ENCODE measurements around the gene SHROOM1. TPM values are rescaled to one million over a fixed set of nuclear protein-coding genes. Genes with fewer than 3 reads are reported as not detected.

Gene SHROOM1
- total RNA-seq, 1 experiment from 2014 or later = 1.6 TPM

DNA sequence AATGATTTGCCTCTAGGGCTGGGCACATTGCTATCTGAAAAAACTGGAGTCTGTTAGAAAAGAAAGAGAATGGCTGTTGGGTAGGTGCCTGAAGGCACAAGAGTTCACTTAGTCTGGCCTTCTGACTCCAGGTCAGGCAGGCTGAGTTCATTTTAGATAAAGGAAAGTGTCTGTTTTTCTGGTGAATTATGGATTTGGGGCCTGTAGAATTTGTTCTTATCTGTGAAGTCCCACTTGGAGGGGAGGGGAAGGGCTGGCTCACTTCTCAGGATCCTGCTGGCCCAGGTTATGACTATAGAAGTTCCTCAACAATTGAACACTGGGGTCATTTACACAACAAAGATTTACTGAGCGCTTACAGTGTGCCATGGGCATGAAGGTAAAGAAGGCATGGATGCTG lies 41.9 kb downstream of the SHROOM1 start:
- no peak for DNase-seq
- no peak overlapping the region for H2AFZ ChIP-seq (ENCODE audit: low read length)
- no peaks in the 10 kb centered on the region for H3K36me3 ChIP-seq (ENCODE audit: insufficient read depth, low read length)
- H3K9ac ChIP-seq (ENCODE audit: low read length) = no peak overlapping the region
- H3K9me3 ChIP-seq (ENCODE audit: low read length) = no peaks in the 10 kb centered on the region
- no peak overlapping the region for H3K4me2 ChIP-seq (ENCODE audit: low read depth, low read length, poor library complexity, severe bottlenecking)
- H4K20me1 ChIP-seq (ENCODE audit: insufficient read depth, low read depth, low read length) = no peaks in the 10 kb centered on the region
- no peak overlapping the region for H3K27ac ChIP-seq (ENCODE audit: low read length)
- no peaks in the 10 kb centered on the region for H3K79me2 ChIP-seq (ENCODE audit: low read length)
- H3K4me1 ChIP-seq (ENCODE audit: low read length) = no peaks in the 10 kb centered on the region
- no peaks in the 10 kb centered on the region for H3K9me2 ChIP-seq (replicated peaks; ENCODE audit: insufficient read depth, low read length)
- H3K4me3 ChIP-seq (ENCODE audit: low read length) = no peak overlapping the region
- no peaks in the 10 kb centered on the region for H3K27me3 ChIP-seq (ENCODE audit: low read length)

DNA sequence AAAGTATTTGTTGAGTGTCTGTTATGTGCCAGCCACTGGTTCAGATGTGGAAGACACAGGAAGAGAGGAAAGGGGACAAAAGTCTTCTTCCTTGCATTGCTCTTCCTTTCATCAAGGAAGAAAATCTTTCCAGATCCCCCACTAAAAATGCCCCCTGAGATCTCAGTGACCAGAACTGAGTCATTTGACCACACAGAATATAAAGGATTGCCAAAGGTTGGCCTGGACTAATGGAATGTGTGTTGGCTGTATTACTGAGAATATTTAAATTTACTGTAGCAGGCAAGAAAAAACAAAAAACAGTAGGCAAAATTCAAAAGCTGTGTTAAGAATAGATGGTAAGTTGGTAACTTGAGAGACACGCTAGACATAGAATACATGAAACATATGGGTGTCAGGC lies 43.4 kb downstream of the SHROOM1 start:
- Histone ChIP-seq H3K9ac (ENCODE audit: low read length) (no peak overlapping the region), H2AFZ (ENCODE audit: low read length) (no peak overlapping the region), H3K79me2 (ENCODE audit: low read length) (no peaks in the 10 kb centered on the region)

DNA sequence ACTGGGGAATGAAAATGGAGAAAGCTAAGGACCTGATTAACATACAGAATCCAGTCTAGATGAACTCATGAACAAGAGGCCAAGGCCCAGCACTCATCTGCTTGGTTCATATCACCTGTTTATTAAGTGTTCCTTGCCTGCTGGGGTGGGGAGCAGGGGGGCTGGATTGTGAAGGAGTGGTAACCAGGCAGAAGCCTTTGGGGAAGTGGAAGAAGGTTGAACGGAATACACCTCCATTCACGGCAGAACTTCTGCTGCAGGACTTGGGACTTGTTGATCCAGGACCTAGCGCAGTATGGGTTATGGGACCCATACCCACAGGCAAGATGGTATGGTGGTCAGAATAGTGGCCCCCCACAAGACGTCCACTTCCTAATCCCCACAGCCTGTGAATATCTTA lies 44.6 kb downstream of the SHROOM1 start:
- no peak overlapping the region for H2AFZ ChIP-seq (ENCODE audit: low read length)
- no peaks in the 10 kb centered on the region for H3K36me3 ChIP-seq (ENCODE audit: insufficient read depth, low read length)
- H3K79me2 ChIP-seq (ENCODE audit: low read length) = no peaks in the 10 kb centered on the region
- no peaks in the 10 kb centered on the region for H3K27me3 ChIP-seq (ENCODE audit: low read length)
- no peak overlapping the region for H3K9ac ChIP-seq (ENCODE audit: low read length)
- H3K9me2 ChIP-seq (replicated peaks; ENCODE audit: insufficient read depth, low read length) = no peaks in the 10 kb centered on the region
- no peak overlapping the region for H3K4me3 ChIP-seq (ENCODE audit: low read length)
- no peak overlapping the region for H3K4me2 ChIP-seq (ENCODE audit: low read depth, low read length, poor library complexity, severe bottlenecking)
- H3K9me3 ChIP-seq (ENCODE audit: low read length) = no peaks in the 10 kb centered on the region
- no peaks in the 10 kb centered on the region for H4K20me1 ChIP-seq (ENCODE audit: insufficient read depth, low read depth, low read length)
- H3K27ac ChIP-seq (ENCODE audit: low read length) = no peak overlapping the region
- no peak for DNase-seq
- H3K4me1 ChIP-seq (ENCODE audit: low read length) = no peaks in the 10 kb centered on the region

More for the DNA sequence above, 43.4 kb downstream of the SHROOM1 start:
- H3K27me3 ChIP-seq (ENCODE audit: low read length) = no peaks in the 10 kb centered on the region
- no peak overlapping the region for H3K4me2 ChIP-seq (ENCODE audit: low read depth, low read length, poor library complexity, severe bottlenecking)
- H4K20me1 ChIP-seq (ENCODE audit: insufficient read depth, low read depth, low read length) = no peaks in the 10 kb centered on the region
- H3K4me1 ChIP-seq (ENCODE audit: low read length) = no peaks in the 10 kb centered on the region
- H3K4me3 ChIP-seq (ENCODE audit: low read length) = no peak overlapping the region
- H3K9me2 ChIP-seq (replicated peaks; ENCODE audit: insufficient read depth, low read length) = no peaks in the 10 kb centered on the region
- no peak overlapping the region for H3K27ac ChIP-seq (ENCODE audit: low read length)
- no peaks in the 10 kb centered on the region for H3K36me3 ChIP-seq (ENCODE audit: insufficient read depth, low read length)
- no peak for DNase-seq
- no peaks in the 10 kb centered on the region for H3K9me3 ChIP-seq (ENCODE audit: low read length)

DNA sequence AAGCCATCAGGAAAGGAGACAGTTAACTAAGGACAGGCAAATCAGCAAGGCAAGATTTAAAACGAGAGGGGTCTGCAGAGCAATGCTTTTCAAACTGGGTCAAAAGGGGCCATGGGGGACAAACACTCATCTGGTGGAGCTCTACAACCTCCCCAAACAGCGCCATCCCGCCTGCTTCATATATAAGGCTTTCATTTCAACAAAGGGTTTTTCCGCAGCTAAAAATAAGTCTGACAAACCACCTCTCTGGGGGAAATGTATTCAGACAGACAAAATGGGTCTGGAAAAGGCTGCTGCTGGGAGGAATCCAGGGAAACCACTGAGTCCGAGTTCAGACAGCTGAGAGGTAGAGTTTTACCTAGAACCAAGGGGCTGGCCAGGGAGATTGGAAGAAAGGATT lies 45.1 kb downstream of the SHROOM1 start:
- H3K4me1 ChIP-seq (ENCODE audit: low read length) = no peaks in the 10 kb centered on the region
- no peaks in the 10 kb centered on the region for H4K20me1 ChIP-seq (ENCODE audit: insufficient read depth, low read depth, low read length)
- no peaks in the 10 kb centered on the region for H3K36me3 ChIP-seq (ENCODE audit: insufficient read depth, low read length)
- no peaks in the 10 kb centered on the region for H3K9me2 ChIP-seq (replicated peaks; ENCODE audit: insufficient read depth, low read length)
- no peak overlapping the region for H3K4me3 ChIP-seq (ENCODE audit: low read length)
- no peaks in the 10 kb centered on the region for H3K27me3 ChIP-seq (ENCODE audit: low read length)
- no peak overlapping the region for H2AFZ ChIP-seq (ENCODE audit: low read length)
- no peak overlapping the region for H3K27ac ChIP-seq (ENCODE audit: low read length)
- no peak overlapping the region for H3K9ac ChIP-seq (ENCODE audit: low read length)
- H3K79me2 ChIP-seq (ENCODE audit: low read length) = no peaks in the 10 kb centered on the region
- DNase-seq = no peak
- no peaks in the 10 kb centered on the region for H3K9me3 ChIP-seq (ENCODE audit: low read length)
- H3K4me2 ChIP-seq (ENCODE audit: low read depth, low read length, poor library complexity, severe bottlenecking) = no peak overlapping the region

DNA sequence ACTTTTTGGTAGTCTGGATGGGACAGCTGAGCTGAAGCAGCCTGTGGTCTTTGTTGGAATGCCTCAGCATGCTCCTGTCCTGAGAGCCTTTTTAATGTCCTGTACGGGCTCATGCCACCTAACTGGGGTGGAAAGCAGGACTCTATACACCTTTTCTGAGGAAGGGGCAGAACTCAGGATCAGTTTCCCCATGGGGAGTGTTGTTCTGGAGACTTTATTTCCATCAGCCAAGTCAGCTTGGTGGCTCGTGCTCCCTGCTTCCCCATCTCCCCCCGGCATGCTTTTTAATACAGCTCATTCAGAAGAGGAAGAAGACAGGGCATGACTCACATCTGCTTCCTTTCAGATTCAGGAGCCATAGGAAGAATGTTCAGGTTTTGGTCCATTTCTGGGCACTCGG lies 48.3 kb downstream of the SHROOM1 start:
- no peaks in the 10 kb centered on the region for H3K79me2 ChIP-seq (ENCODE audit: low read length)
- no peaks in the 10 kb centered on the region for H3K27me3 ChIP-seq (ENCODE audit: low read length)
- H3K4me1 ChIP-seq (ENCODE audit: low read length) = peaks cover 4% of the 10 kb centered on the region; the same call in 1 of the 2 replicates
- H4K20me1 ChIP-seq (ENCODE audit: insufficient read depth, low read depth, low read length) = no peaks in the 10 kb centered on the region
- DNase-seq = no peak
- no peak overlapping the region for H3K4me2 ChIP-seq (ENCODE audit: low read depth, low read length, poor library complexity, severe bottlenecking)
- H3K9me2 ChIP-seq (replicated peaks; ENCODE audit: insufficient read depth, low read length) = no peaks in the 10 kb centered on the region
- no peak overlapping the region for H3K9ac ChIP-seq (ENCODE audit: low read length)
- H2AFZ ChIP-seq (ENCODE audit: low read length) = no peak overlapping the region
- no peak overlapping the region for H3K27ac ChIP-seq (ENCODE audit: low read length)
- H3K4me3 ChIP-seq (ENCODE audit: low read length) = no peak overlapping the region
- H3K9me3 ChIP-seq (ENCODE audit: low read length) = no peaks in the 10 kb centered on the region
- H3K36me3 ChIP-seq (ENCODE audit: insufficient read depth, low read length) = no peaks in the 10 kb centered on the region

DNA sequence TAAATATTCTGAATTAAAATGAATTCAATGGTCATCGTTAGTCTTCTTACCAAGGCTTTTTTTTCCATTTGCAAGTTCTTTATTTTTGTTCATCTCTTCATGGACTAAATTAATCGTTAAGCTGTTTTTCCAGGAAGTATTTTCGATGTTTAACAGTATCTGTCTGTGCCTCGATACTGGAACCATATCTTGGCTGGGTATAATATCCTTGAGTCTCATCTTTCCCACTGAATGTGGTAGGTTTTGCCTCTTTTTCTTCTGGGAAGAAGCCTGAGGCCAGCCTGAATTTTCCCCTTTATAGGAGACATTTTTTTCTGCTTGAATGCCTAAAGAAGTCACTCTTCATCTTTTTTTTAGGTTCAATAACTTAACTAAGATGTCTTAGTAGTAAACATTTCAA lies 49.4 kb downstream of the SHROOM1 start:
- no peak overlapping the region for H3K4me2 ChIP-seq (ENCODE audit: low read depth, low read length, poor library complexity, severe bottlenecking)
- no peaks in the 10 kb centered on the region for H3K79me2 ChIP-seq (ENCODE audit: low read length)
- no peaks in the 10 kb centered on the region for H4K20me1 ChIP-seq (ENCODE audit: insufficient read depth, low read depth, low read length)
- no peaks in the 10 kb centered on the region for H3K9me3 ChIP-seq (ENCODE audit: low read length)
- no peak overlapping the region for H3K9ac ChIP-seq (ENCODE audit: low read length)
- H3K4me1 ChIP-seq (ENCODE audit: low read length) = peaks cover 4% of the 10 kb centered on the region; the same call in 1 of the 2 replicates
- no peak overlapping the region for H3K4me3 ChIP-seq (ENCODE audit: low read length)
- no peak for DNase-seq
- no peaks in the 10 kb centered on the region for H3K9me2 ChIP-seq (replicated peaks; ENCODE audit: insufficient read depth, low read length)
- H3K27me3 ChIP-seq (ENCODE audit: low read length) = no peaks in the 10 kb centered on the region
- no peak overlapping the region for H2AFZ ChIP-seq (ENCODE audit: low read length)
- H3K36me3 ChIP-seq (ENCODE audit: insufficient read depth, low read length) = no peaks in the 10 kb centered on the region
- no peak overlapping the region for H3K27ac ChIP-seq (ENCODE audit: low read length)

DNA sequence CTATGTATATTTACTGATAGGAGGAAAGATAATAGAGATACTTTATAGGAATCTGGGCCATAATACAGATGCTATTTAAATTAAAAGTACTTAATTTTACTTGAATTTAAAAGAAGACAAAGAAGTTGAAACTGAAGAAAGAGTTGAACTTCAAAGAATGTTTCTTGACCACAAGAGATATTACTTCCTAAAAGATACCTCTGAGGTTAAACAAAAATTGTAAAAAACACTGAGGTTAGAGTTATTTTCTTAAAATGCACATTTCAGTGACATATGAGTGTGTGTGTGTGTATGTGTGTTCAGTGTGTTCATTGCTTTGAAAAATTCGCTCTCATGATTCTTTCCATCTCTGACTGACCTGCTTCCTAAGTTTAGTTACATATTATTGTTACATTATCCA lies 49.9 kb downstream of the SHROOM1 start:
- Histone ChIP-seq H2AFZ (ENCODE audit: low read length) (no peak overlapping the region), H3K4me3 (ENCODE audit: low read length) (no peak overlapping the region), H3K36me3 (ENCODE audit: insufficient read depth, low read length) (no peaks in the 10 kb centered on the region), H4K20me1 (ENCODE audit: insufficient read depth, low read depth, low read length) (no peaks in the 10 kb centered on the region), H3K27ac (ENCODE audit: low read length) (no peak overlapping the region), H3K9me3 (ENCODE audit: low read length) (no peaks in the 10 kb centered on the region), H3K9ac (ENCODE audit: low read length) (no peak overlapping the region), H3K27me3 (ENCODE audit: low read length) (no peaks in the 10 kb centered on the region), H3K9me2 (replicated peaks; ENCODE audit: insufficient read depth, low read length) (no peaks in the 10 kb centered on the region), H3K4me2 (ENCODE audit: low read depth, low read length, poor library complexity, severe bottlenecking) (no peak overlapping the region), H3K79me2 (ENCODE audit: low read length) (no peaks in the 10 kb centered on the region), H3K4me1 (ENCODE audit: low read length) (peaks cover 4% of the 10 kb centered on the region; the same call in 1 of the 2 replicates)
- no peak for DNase-seq

DNA sequence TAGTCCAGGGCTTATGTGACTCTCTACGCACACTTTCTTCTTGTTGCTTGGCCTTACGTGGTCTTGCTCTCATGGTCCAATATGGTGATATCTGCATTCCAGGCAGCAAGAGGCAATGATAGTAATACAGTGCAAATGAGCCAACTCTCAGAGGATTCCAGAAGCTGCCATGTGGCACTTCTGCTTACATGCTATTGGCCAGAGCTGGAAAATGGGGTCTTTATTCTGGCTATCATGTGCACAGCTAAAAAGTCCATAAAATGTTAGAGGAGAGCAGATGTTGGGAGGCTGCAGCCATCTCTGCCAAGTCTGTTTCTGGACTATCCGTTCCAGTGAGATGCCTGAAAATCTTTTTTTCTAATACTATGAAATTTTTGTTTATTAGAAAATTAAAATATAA lies 50.5 kb downstream of the SHROOM1 start:
- Histone ChIP-seq H3K9me2 (replicated peaks; ENCODE audit: insufficient read depth, low read length) (no peaks in the 10 kb centered on the region), H3K9me3 (ENCODE audit: low read length) (no peaks in the 10 kb centered on the region), H2AFZ (ENCODE audit: low read length) (no peak overlapping the region), H3K9ac (ENCODE audit: low read length) (no peak overlapping the region), H3K4me2 (ENCODE audit: low read depth, low read length, poor library complexity, severe bottlenecking) (no peak overlapping the region), H3K4me3 (ENCODE audit: low read length) (no peak overlapping the region), H3K27me3 (ENCODE audit: low read length) (no peaks in the 10 kb centered on the region), H3K27ac (ENCODE audit: low read length) (no peak overlapping the region), H4K20me1 (ENCODE audit: insufficient read depth, low read depth, low read length) (no peaks in the 10 kb centered on the region), H3K79me2 (ENCODE audit: low read length) (no peaks in the 10 kb centered on the region), H3K4me1 (ENCODE audit: low read length) (peaks cover 4% of the 10 kb centered on the region; the same call in 1 of the 2 replicates), H3K36me3 (ENCODE audit: insufficient read depth, low read length) (no peaks in the 10 kb centered on the region)
- DNase-seq = no peak

DNA sequence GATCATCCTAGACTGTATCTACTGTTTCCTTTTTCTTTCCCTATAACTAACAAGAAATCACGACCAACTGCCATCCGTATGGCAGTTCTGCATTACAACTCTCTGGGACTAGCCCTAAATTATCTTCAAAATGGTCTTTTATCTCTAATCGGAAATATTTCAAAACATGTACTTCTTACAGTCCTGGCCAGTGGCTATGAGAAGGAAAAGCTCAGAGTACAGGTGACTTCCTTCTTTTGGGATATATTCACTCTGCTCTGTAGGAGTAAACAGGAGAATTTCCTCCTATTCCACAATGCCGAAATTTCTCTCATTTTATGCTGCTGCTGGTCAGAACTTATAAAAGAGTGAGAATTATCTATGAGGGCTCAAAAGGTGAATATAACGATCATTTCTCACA lies 51.6 kb downstream of the SHROOM1 start:
- no peaks in the 10 kb centered on the region for H3K9me3 ChIP-seq (ENCODE audit: low read length)
- no peak overlapping the region for H3K4me3 ChIP-seq (ENCODE audit: low read length)
- no peaks in the 10 kb centered on the region for H3K27me3 ChIP-seq (ENCODE audit: low read length)
- no peak overlapping the region for H3K27ac ChIP-seq (ENCODE audit: low read length)
- H3K9me2 ChIP-seq (replicated peaks; ENCODE audit: insufficient read depth, low read length) = no peaks in the 10 kb centered on the region
- no peaks in the 10 kb centered on the region for H3K36me3 ChIP-seq (ENCODE audit: insufficient read depth, low read length)
- peaks cover 4% of the 10 kb centered on the region; the same call in 1 of the 2 replicates for H3K4me1 ChIP-seq (ENCODE audit: low read length)
- no peaks in the 10 kb centered on the region for H4K20me1 ChIP-seq (ENCODE audit: insufficient read depth, low read depth, low read length)
- H2AFZ ChIP-seq (ENCODE audit: low read length) = no peak overlapping the region
- no peak overlapping the region for H3K4me2 ChIP-seq (ENCODE audit: low read depth, low read length, poor library complexity, severe bottlenecking)
- no peak for DNase-seq
- H3K79me2 ChIP-seq (ENCODE audit: low read length) = no peaks in the 10 kb centered on the region
- no peak overlapping the region for H3K9ac ChIP-seq (ENCODE audit: low read length)
